A204.1 (cell line): ENCODE data around the gene FGB.

Experiments used
- FAIRE-seq: peaks from 2 replicates; lab custom pipeline; 2012; peaks lifted over from hg19 to GRCh38; lab: Jason Lieb, UNC

Gene FGB

DNA sequence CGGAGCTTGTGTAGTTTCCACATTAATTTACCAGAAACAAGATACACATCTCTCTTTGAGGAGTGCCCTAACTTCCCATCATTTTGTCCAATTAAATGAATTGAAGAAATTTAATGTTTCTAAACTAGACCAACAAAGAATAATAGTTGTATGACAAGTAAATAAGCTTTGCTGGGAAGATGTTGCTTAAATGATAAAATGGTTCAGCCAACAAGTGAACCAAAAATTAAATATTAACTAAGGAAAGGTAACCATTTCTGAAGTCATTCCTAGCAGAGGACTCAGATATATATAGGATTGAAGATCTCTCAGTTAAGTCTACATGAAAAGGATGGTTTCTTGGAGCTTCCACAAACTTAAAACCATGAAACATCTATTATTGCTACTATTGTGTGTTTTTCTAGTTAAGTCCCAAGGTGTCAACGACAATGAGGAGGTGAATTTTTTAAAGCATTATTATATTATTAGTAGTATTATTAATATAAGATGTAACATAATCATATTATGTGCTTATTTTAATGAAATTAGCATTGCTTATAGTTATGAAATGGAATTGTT, at the start of gene FGB:
Gene FGB, plus strand, starts transcription at position 315 of the 558 bp plus-strand sequence. Its CDS starts 8 bp downstream, at position 323.
- no peak for FAIRE-seq

DNA sequence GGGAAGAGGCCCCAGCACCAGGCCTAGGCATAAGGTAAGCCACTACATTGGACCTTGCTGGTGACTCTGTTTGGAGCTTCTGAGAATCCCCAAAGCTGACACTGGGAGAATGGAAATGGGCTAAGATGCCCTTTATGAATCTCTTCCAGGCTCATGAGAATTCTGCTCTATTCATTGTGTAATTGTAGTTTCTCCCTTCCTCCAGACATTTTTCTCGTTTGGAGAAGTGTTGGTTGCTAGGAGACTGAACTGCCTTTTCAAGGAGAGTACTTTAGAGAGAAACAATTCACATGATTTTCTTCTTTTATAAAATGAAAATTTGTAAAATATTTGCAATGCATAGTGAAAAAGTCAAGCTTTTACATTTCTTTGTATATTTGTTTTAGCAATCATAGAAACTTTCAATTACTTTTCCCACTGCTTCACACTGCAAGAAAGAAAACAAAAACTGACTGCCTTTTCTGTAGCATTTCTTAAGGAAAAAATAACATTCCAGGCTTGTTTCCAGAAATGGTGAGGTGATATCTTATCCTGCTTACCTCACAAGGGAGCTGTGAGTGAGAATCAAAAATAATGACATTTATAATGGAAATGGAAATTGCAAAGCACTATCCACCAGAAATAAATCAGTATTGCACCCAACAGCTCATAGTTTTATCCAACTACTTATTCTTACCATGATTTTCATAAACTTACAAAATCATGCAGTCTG, 46.3 kb upstream of the FGB start:
- FAIRE-seq: no peak

GRCh38 chr4:154517591-154517990, 45.2 kb upstream of the FGB start:
- FAIRE-seq: no peak

DNA sequence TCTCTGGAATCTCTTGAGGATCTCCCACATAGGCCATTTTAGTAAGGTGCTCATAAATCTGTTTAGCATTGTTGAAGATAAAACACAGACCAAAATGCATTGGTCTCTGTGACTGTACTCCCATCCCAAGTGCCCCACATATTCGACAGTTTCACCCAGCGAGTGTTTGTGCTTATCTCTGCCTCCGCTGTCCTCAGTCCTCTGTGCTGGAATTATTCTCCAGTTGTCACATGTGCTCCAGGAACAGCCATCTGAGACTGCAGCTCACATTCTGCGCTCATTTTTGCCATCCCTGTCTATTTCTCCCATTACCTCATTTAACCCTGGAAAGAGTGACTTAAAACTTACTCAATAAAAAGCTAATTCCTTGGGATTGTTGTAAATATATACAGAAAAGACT, 43.6 kb upstream of the FGB start:
- FAIRE-seq: no peak

DNA sequence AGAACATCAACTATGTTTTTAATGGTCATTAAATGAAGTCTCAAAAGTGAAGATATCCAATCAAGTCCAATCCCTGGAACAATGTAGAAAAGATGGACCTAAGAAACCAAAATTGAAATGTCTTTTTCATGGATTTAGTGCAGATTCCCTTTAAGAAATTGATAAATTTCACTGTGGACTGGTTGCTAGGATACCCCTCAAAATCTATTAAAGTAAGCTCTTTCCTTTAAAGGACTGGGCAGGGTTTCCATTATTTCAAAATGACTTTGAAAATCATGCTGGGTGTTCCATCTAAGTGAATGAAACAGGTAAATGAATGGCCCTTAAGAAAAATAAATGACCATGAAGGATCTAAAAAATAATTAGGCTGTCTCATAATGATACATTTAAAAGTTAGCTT, 41.2 kb upstream of the FGB start:
- FAIRE-seq: no peak

DNA sequence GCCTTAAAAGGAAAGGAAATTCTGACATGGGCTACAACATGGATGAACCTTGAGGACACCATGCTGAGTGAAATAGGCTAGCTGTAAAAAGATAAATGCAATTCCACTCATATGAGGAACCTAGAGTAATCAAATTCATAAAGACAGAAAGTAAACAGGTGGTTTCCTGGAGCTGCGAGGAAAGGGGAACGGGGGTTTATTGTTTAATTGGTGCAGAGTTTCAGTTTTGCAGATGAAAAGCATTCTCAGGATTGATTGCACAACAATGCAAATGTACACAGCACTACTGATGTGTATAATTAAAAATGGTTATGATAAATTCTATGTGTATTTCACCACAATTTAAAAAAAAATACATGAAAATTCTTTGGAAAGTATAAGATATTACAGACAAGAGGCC, 36.7 kb upstream of the FGB start:
- FAIRE-seq: no peak

- no peak for FAIRE-seq
Observed at GRCh38 chr4:154527308-154527707, 35.5 kb upstream of the FGB start.

DNA sequence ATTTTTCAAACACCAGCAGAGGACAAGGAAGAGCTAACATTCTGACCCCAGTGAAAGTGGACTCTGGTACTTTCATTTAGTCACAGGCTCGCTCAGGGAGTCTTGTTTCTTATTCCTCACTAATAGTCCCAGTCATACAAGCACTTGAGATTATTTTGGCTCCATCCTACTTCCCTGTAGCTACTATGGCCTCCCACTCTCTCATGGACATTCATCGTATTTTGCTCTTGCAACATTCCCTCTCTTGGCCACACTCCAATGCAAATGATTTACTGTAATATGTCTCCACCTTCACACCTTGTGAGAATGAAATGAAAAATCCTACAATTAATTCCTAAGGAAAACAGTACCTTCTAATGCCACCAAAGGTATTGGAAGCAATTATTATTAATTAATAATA, 33.9 kb upstream of the FGB start:
- no peak for FAIRE-seq

GRCh38 chr4:154529728-154530519, 32.9 kb upstream of the FGB start:
- no peak for FAIRE-seq

GRCh38 chr4:154534296-154534695, 28.5 kb upstream of the FGB start:
- FAIRE-seq: no peak

DNA sequence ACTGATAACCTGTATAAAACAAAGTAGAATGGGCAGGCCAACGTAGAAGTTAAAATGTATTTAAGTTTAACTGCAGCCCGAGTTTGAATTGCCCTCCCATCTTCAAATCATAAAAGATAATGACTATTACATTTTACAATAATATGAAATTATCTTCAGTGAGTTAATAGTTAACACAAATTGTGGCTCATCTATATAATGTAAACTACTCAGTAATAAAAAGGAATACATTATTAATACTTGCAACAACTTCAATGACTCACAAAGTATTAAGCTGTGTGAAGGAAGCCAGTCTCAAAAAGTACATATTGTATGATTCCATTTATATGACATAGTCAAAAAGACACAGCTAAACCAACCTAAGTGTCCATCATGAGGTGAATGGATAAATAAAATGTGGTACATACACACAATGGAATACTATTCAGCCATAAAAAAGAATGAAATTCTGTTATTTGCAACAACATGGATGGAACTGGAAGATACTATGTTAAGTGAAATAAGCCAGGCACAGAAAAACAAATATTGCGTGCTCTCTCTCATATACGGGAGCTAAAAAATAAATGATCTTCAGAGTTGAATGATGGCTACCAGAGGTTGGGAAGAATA, 20.4 kb upstream of the FGB start:
- no peak for FAIRE-seq

- no peak for FAIRE-seq
Observed at GRCh38 chr4:154545689-154546088, 17.1 kb upstream of the FGB start.

- peak; percentile 97 for FAIRE-seq
Observed at GRCh38 chr4:154549894-154550790, 12.7 kb upstream of the FGB start, which contains the start of gene PLRG1. TSS of gene PLRG1 (minus strand) at chr4:154550400. CDS start at chr4:154550308, 92 bp downstream.

DNA sequence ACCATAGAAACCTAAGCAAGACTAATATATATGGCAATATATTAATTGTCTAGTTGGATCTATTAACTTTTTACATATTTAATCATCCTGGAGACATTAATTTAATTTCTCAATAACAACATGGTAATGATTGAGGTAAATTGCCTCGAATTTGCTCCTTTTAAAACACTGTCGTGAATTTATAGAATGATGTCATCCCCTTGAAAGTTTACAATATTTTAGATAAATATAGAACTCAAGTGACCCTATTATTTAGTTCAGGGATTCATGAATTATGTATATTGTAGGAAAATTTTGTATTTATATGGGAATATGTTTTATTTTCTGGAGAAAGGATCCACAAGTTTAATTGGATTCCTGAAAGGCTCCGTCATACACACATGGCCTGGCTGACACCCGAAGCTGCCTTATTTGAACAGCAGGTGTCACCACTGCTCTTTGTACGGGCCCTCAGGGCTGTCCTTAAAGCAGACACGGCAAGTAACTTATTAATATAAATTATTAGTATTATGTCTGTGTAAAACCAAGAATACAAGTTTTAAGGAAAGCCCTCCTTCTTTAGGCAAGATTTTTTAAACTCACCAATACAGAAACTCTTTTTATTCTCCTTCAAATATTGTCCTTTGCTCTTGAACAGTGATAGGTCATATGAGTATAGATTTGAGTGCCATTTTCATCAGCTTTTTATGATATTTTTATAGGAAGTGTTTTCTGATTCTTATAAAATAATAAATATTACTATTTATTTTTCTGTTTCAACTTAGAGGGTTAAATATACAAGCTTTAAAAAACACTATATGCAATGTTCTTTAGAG, 10.7 kb upstream of the FGB start:
- FAIRE-seq: peak; percentile 66

- FAIRE-seq: no peak
Observed at GRCh38 chr4:154559141-154559493, 3.7 kb upstream of the FGB start.

DNA sequence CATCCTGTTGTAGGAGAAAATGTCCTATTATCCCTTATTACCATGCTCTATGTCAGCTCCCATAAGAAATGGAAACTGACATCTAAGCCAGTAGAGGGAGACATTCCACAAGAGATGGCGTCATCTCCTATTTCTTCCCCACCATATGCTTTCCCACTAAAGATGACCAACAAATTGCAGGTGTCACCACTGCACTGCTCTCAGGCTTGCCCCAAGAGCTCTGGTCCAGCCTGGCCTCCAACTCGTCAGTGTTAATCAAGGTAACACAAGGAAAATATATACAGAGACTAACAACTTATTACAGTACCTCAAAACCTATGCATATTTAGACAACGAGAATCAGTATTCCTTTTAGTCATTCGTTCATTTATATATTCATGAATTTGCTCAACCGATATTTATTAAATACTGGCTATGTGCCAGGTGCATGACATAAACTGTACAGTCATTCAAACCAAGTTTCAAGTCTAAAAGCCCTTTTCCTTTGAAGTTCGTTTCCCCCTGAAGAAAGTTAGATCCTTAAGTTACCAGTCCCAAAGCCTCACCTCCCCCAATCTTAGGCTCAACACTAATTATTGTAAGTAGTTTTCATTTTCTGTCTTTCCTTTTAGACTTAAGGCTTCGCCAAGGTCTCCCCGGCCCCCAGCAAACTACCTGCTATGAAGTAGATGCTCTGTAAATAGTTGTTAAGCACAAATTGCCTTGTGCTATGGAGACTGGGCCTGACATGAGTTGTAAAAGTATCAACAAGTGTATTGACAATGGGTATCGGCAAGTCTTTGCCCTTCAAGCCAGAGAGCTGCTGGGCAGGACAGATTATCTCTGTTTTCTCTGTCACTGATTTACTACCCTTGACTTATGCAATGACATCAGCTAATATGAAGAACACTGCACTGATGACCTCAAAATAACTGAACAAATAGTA, 3.1 kb upstream of the FGB start:
- no peak for FAIRE-seq

GRCh38 chr4:154560419-154560801, 2.4 kb upstream of the FGB start:
- no peak for FAIRE-seq

GRCh38 chr4:154560824-154561231, 2.0 kb upstream of the FGB start:
- FAIRE-seq: no peak

GRCh38 chr4:154564311-154564710, 1.5 kb downstream of the FGB start:
- FAIRE-seq: no peak

- FAIRE-seq: no peak
Observed at GRCh38 chr4:154565704-154566103, 2.9 kb downstream of the FGB start.
